HG03520 (cell line): ENCODE data around the gene CRBN.
A peak's percentile ranks its signal among the peaks of the same experiment; 100 is the strongest.

Experiments used
- ATAC-seq: cut with Tn5 transposase; IDR thresholded peaks from one replicate; pipeline ENCODE4 v1.9.1; 2021; ENCODE audit warnings: mild to moderate bottlenecking, moderate library complexity; ENCODE audit not compliant: unreplicated experiment

The CRBN gene

DNA sequence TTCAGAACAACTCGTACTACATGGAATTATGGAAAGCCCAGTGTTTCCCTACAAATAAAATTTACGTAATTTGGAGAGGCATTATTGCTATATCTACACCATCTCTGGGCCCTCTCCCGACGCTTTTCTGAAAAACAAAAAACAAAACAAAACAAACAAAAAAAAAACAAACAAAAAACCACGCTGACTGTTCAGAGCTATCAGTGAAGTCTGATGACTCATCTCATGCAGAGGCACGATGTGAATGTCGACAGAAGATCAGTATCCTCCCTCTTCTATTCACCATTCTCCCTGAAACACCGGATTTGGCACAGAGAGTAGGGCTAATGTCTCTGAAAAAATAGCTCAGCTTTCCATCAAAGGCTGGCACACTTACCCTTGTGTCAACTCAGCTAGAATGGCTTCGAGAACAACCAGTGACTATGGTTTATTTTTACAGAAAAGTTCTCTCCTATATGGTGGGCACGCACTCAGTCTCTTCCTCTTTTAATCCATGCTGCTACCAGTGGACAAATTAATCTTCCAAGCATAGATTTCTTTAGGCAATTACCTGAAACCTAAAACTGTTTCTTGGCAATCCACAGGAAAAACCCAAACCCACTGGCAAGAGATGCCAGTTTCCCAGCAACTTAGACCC is 1.5 kb downstream of the CRBN start:
- ATAC-seq: no peak

DNA sequence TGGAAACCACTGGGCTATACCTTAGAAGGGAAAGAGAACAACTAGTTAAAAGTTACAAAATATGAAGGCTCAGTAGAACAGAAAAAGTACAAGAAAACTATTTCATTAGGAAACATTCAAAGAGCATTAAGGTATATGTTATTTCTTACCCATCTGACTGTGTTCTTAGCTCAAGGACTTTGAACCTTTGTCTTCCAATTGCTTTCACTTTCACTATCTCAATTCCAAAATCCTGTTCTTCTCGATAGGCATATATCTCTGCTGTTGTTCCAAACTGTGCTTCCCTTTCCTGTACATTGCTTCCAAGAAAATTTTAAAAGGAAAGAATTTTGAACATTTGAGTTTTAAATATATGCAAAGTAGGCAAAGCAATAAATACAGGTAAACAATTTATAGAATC is 6.9 kb downstream of the CRBN start:
- ATAC-seq: no peak

DNA sequence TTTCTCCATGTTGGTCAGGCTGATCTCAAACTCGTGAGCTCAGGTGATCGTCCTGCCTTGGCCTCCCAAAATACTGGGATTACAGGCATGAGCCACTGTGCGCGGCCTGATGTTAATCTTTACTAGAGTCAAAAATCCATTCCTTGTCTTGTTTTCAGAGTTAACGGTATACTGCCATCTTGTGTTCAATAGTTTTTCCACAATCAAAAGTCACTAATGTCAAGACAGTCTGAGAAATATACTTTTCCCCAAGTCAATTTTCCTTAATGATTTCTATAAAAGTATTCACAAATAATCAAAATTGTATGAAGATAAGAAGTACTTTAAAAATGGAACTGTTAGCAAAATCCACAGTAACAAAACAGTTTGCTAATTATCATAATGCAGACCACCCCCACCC is 8.5 kb downstream of the CRBN start:
- ATAC-seq: peak; percentile 50

DNA sequence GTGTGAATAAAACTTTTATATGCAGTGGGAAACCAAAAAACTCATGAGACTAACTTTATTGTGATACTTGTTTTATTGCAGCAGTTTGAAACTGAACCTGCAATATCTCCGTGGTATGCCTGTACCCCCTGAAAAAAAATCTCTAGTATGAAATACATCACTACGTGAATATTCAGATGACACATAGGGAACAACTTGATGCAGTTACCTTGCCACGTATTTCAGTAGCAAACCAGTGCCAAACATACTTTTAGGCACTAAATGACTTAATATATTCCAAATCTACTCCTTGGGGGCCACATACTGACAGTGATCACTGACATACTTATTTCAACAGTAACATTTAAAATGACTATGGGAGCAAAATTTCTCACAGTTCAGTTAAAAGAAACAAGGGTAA is 13.8 kb downstream of the CRBN start:
- no peak for ATAC-seq

DNA sequence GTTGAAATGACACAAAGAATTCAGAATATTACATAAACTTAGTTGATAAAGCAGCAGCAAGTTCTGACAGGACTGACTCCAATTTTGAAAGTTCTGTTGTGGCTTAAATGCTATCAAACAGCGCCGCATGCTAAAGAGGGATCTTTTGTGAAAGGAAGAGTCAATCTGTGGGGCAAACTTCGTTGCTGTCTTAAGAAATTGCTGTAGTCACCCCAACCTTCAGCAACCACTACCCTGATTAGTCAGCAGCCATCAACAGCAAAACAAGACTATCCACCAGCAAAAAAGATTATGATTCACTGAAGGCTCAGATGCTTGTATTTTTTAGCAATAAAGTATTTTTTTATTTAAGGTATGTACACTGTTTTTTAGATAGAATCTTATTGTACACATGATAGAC is 14.2 kb downstream of the CRBN start:
- no peak for ATAC-seq

DNA sequence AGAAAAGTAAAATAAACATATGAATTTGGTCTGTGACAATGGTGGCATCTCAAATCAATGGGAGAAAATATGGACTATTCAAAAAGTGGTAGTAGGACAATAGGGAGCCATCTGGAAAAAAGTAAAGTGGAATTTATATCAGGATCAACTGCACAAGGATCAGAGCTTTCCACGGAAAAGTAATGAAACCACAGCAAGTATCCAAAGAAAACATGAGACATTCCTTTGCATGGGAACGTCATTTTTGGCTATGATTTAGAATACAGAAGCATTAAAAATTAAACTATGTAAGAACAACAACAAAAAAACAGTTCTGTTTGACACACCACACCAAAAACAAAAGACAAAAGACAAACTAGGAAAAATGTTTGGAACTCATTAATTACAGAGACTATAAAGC is 18.7 kb downstream of the CRBN start:
- no peak for ATAC-seq

DNA sequence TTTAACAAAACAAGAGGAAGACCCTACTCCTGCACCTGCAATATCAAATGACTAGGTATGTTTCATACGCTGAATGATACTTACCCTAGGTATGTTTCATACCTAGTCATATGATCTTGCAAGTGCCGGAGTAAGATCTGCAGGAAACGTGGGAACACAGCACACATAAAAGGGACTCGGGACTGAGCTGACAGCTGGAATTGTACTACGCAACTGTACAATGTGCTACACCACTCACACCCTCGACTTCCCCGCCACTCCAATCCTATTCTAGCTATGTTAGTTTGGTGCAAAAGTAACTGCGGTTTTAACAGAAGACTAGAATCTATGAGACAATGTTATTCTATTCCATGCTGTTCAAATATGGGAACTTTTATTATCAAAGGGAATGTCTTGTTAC is 22.0 kb downstream of the CRBN start:
- ATAC-seq: no peak

DNA sequence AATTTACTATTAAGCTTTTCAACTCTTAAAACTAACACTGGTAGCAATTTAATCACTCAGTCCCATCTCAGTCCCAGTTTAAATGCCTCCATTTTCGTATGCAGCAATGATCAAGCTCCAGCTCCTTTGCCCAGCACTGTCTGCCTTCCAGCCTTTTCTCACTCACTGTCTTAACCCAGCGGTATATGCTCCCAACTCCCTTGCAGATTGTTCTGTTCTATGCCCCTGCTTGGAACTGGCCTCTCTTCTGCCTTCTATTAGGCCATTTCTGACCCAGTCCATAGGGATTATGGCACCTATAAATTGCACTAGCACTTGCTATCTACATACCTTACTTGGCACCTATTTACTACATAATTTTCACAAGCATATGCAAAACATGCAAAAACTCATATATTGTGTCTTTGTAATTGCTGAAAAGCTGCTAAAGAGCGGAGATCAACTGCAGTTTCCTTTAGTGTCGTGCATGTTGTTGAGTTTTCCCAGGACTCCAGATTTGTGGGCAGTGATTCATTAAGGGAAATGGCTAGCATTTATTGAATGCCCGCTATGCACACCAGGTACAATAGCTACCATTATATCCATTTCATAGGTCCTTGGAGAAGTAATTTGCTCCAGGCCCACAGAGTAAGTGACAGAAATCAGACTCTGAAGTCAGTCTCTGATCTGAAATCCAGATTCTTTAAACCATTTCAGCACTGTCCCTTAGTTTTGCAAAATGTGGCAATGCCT is 24.4 kb downstream of the CRBN start:
- ATAC-seq: no peak

DNA sequence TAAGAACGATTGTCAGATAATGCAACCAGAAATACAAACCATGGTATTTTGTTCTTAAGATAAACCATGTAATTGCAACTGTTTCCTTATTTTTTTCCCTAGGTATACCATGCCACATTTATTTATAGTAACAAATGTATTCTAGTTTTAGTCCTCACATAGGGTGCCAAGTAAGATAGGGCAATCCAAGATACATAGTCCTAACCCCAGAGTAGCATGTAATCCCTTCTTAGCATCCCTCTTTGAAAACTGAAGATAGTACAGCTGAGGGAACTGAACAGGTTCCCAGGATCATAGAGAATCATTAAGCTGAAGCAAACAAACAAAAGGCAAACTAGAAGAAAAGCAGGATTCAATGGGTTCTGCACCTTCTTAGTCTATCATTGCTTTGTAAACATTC is 28.0 kb downstream of the CRBN start:
- no peak for ATAC-seq

DNA sequence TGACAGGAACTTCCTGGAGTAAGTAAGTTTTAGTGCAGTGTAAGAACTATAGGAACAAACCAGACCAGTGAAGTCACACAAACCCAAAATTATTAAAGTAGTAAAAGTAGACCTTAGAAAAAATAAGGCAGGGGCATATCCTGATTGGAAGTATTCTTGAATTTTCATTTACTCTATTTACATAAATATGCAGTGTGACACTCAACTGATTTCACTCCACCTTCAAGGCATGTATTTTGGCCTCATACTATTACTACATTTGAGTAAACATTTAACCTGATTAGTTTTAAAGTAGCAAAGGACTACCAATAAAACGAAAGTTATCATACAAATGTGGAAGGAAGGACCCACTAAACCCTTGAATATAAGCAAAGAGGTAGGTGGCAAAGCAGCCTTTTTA is 29.9 kb downstream of the CRBN start:
- no peak for ATAC-seq

DNA sequence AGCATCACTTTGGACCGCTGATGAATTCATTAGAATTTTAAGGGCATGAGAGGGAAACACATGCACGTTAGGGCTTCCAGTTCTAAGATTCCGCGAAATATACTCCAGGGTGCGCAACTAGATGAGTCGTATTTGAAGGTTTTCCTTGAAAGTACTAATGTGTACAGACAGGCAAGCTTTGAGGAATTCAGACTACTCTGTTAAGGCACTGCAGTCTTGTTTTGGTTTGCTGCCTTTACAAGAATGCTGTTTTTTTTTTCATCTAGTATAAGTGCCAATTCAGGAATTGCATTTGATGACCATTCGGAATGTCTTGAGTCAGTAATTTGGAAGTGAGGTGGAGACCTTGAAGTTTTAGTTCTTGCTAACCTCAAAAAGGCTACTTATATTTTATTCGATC is 33.7 kb downstream of the CRBN start:
- ATAC-seq: no peak

DNA sequence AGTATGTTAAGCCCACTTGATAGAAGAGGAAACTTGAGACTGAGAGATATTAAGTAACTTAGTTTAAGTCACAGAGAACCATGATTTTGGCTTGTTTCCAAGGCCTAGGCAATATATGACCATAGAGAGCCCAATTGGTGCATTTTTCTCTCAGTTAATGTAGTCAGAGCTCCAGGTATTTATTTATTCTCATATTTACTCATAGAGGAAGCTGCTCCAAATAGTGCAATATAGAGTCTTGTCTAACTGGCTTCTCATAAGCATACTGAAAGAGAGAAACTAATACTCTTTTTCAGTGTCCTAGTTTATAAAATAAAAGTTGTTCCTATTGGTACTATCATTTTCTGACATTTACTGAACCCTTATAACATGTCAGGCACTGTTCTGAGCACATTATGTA is 37.6 kb downstream of the CRBN start:
- no peak for ATAC-seq

DNA sequence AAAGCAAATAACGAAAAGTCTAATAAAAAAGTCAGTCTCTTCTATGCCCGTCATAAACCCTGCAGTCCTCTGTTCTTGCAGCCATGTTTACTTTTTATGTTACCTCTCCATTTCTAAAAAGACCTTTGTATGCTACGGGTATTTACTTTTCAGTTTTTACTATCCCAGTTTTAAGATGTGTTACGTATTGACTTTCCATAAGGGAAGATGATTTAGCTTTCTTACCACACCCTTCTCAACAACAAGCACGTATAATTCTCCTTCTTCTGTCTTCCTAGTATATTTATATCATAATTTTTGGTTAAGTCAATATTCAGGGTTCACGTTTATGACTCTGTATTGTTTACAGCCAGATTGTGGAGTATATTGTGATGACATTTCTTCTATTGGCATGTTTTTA is 42.0 kb downstream of the CRBN start:
- no peak for ATAC-seq

DNA sequence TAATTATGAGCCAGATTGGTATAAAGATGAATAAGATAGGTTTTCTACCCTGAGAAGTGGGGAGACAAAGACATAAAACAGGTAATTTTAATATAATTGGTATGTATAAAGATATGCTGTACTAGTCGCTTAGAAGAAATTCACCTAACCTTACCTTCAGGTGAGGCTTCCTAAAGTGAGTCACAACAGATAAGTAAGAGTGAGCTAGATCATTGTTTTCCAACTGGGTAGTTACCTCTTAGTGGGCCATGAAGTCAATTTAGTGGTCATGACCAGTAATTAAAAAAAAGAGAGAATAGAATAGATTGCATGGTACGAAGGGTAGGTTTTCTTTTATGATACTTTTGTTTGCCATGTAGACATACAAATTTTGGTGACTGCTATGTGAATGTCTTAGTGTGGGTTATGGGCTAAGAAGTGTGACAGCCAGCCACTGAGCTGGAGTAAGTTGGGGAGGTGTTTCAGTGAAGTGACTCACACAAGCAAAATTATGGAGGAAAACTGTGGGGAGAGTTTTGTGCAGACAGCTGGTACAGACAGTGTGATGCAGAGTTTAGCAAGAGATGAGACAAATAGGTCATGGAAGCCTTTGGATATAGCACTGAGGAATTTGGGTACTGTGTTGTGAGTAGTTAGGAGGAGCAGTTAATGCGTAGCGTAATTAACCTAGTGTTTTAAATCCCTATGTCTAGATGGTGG is 44.6 kb downstream of the CRBN start:
- ATAC-seq: no peak

DNA sequence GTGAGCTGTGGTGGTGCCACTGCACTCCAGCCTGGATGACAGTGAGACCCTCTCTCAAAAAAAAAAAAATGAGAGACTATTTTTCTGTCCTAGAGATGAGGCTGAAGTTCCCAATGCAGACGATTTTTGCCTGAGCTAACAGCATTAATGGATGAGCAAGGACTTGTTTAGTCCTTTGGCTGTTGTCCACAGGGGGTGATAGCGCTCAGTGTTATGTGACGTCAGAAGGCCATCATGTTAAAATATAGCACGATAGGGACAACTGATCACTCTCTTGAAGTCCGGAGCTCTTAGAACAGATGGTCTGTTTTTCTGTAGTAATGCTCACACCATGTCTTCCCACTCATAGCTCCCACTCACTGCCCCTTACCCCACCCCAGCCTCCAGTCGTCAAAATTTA is 46.0 kb downstream of the CRBN start:
- ATAC-seq: no peak

DNA sequence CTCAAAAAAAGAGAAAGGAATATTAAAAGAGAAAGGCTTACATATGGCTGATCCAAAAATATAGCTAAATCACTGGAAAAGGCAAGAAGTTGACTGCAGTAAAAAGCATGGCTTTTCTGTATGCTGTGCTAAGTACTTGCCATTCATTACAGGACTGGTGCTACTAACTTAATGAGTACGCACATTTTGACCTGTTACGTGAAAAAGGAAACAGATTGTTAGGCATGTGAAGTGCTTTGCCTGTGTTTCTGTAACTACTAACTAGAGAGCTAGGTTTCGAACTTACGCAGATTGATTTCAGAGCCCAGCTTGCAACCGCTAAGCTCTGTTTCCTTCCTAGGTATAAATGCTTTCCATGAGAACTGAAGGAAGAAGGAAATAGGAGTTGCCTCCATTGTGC is 49.9 kb downstream of the CRBN start:
- no peak for ATAC-seq

DNA sequence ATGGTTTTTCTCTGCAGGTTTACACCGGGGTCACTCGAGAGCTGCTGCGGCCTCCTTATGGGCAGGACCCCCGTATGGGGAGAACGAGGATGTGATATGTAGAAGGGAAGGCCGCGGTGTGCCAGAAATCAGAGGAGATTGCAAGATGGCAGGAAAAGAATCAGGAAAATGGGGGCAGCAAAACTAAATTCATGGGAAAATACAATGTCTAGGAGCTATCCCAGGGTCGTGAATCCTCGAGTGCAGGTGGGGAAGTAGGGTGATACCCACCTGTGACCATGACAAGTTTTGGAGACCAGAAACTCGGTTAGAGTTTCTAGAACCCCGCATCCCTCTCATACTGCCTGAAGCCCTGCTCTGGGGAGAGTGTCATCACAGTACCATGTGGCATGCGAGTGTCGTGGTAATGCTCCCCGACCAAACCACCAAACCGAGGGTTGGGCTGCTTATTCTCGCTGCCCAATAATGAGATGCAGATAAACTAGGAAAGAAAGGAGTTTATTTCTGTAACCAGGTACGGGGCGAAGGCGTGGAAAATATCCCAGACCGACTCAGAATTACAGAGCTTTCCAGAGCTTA is 52.0 kb downstream of the CRBN start:
- no peak for ATAC-seq

DNA sequence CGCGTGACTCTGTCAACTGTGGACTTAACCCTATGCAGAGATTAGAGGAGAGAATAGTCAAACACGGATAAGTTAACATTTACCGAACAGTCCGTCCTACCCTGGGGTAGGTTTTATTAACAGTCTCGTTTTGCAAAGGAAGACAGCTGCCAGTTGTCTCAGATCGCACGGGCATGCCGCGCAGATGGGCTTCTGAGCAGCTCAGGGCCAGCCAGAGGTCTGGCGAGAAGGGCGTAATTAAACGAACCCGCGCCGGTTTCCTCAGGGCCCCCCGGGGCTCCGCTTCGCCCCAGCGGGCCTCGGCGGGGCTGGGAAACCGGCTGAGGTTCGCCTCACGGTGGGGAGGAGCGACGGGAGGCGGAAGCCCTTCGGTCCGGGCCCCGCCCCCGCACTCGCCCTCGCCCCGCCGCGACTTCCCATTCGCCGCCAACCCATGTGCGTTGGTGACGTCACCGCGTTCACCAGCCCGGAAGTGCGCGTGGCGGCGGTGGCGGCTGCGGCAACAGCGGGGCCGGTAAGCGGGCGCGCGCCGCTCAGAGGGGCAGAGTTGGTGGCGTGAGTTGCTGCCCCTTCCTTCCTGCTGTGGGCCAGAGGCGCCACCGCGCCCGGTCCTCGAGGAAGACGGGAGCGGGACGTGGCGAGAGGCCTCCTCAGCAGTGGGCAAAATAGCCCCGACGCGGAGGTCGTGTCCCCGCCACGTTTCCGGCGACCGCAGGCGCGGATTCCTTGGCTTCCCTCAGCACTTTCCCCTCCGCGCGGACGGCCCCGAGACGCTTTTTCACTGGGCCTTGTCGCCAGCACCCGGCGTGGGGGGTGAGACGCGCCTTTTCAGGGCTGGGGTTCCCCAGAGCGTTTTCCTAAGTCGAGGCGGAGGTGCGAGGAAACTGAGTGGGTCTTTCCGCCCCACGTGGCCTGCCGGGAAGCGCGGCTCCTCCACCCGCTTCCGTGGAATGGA is 52.7 kb downstream of the CRBN start, which contains the start of gene TRNT1:
Gene TRNT1, plus strand, starts transcription at position 464 of the 955 bp plus-strand sequence. CDS start 2,101 bp downstream, outside the sequence.
- peak; percentile 86 for ATAC-seq

DNA sequence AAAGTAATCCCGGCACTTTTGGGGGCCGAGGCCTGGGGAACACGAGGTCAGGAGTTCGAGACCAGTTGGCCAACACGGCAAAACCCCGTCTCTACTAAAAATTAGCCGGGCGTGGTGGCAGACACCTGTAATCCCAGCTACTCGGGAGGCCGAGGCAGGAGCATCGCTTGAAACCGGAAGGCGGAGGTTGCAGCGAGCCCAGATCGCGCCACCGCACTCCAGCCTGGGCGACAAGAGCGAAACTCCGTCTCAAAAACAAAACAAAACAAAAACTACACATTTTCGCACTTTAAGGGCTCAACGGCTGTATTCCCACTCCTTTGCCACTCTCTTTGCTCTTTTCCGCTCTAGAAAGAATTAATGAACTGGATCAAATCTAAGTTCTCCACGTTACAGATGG is 53.5 kb downstream of the CRBN start:
- ATAC-seq: no peak

DNA sequence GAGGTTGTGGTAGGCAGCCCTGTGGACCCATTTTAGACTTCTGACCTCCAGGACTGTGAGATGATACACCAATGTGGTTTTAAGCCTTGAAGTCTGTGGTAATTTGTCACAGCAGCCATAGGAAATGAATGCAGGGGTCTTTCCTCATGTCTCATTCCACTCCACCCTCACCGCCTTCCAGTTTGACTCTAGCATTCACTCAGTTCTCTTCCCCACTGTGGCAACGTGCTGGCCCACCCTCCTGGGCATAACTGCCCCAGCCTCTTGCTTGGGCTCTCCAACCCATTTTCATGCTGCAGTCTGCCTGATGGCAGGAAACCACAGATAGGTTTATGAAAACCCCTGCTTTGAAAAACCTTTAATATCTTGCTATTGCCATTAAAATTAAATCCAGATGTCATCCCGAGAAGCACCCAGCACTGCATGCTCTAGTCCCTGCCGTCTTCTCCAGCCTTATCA is 60.1 kb downstream of the CRBN start:
- ATAC-seq: no peak

DNA sequence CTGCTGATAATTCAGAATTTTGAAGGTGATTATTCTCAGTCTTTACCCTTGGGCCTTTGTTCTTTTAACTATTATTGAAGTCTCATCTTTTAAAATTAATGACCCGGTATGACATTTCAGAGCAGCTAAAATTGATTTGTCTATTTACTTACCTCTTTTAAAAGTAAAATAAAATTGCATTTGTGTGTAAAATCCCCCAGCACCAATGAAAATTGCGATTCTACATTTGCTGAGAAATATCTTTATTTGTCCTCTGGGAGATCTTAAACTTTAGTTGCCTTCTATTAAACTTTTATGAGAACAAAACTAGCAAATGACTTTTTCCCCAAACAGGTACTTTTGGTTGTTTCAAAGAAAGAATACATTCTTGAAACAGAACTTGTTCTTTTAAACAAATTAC is 61.8 kb downstream of the CRBN start:
- ATAC-seq: no peak
